Measurements from ENCODE around the gene GDPD5. TPM values are rescaled to one million over a fixed set of nuclear protein-coding genes. Genes with fewer than 3 reads are reported as not detected.

The GDPD5 gene
- total and polyA plus RNA-seq, 2 donors (not counting 3 experiments of a cell fraction or from before 2014, with no cell fraction given): 60.2 to 79.2 TPM

DNA sequence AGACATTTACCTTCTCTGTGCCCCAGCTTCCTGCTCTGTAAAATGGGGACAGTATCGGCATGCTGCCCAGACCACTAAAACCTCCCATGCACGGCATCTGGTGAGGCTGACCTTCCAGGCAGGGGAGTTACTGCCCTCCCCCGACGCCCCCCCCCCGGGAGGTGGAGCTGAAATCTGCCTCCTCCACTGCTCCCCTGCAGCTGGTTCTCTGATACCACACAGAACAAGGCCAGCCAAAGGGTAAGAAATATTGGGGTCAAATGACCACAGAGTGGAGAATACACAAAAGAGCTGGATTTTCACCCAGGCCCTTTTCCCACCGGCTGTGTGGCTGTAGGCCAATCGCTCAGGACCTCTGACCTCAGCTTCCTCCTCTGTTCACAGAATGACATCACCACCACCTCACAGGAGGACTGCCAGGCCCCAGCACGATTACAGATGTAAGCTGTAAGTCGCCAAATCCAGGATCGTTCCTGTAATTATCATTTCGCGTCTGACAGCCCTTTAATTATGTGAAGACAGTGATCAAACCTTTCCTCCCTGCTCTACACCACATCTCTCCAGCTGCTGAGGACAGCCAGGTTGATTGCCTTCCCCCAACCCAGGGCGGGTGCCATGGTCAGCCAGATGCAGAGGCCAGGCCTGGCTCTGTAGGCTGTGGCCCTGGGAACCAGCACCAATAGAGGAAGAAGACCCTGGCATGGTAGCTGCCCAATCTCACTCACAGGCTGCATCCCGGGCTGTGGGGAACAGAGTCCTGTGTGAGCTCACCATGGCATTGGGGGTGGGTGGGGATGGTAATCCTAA is 57.0 kb downstream of the GDPD5 start:
- TF ChIP-seq POLR2AphosphoS5 (IDR thresholded peaks at IDR 0.05; ENCODE audit: insufficient read depth, low read depth, low read length) (peak; percentile 59), EZH2 (IDR thresholded peaks at IDR 0.05; ENCODE audit: borderline replicate concordance, low read depth, low read length, severe bottlenecking) (no peak), FOS (IDR thresholded peaks at IDR 0.05; ENCODE audit: borderline replicate concordance, insufficient read depth, low read length) (no peak), MYC (IDR thresholded peaks at IDR 0.05; ENCODE audit: low read depth, low read length) (no peak), GATA2 (IDR thresholded peaks at IDR 0.05; ENCODE audit: insufficient read depth, insufficient read length, low read depth, low read length) (no peak), JUN (IDR thresholded peaks at IDR 0.05; ENCODE audit: borderline replicate concordance, insufficient read depth, insufficient read length, low read depth) (peak; percentile 75), POLR2A (IDR thresholded peaks at IDR 0.05; ENCODE audit: low read depth, low read length) (peak; percentile 41)
- TF ChIP-seq, protein P1, sequence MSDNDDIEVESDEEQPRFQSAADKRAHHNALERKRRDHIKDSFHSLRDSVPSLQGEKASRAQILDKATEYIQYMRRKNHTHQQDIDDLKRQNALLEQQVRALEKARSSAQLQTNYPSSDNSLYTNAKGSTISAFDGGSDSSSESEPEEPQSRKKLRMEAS (IDR thresholded peaks at IDR 0.05; ENCODE audit: insufficient read depth, insufficient read length): no peak
- TF ChIP-seq, protein P2, sequence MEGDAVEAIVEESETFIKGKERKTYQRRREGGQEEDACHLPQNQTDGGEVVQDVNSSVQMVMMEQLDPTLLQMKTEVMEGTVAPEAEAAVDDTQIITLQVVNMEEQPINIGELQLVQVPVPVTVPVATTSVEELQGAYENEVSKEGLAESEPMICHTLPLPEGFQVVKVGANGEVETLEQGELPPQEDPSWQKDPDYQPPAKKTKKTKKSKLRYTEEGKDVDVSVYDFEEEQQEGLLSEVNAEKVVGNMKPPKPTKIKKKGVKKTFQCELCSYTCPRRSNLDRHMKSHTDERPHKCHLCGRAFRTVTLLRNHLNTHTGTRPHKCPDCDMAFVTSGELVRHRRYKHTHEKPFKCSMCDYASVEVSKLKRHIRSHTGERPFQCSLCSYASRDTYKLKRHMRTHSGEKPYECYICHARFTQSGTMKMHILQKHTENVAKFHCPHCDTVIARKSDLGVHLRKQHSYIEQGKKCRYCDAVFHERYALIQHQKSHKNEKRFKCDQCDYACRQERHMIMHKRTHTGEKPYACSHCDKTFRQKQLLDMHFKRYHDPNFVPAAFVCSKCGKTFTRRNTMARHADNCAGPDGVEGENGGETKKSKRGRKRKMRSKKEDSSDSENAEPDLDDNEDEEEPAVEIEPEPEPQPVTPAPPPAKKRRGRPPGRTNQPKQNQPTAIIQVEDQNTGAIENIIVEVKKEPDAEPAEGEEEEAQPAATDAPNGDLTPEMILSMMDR (IDR thresholded peaks at IDR 0.05; ENCODE audit: extremely low read depth in 1 of 2, insufficient read depth in 1 of 2, low read depth in 1 of 2, low read length in 2 of 2): no peak
- intact Hi-C loops (cut with micrococcal nuclease) (loop anchor here (1.0 to 5.0 kb wide), 3 partner anchors 22 to 359 kb away; no protein-coding TSS in a partner anchor), dilution Hi-C loops (cut with MboI; ENCODE audit: extremely low pct_ligation_motif_present, low sequenced_read_pairs) (no loop called here)
- Histone ChIP-seq H3K36me3 (ENCODE audit: control insufficient read depth in 2 of 2, extremely low read depth in 1 of 2, insufficient read depth in 2 of 2, low read length in 2 of 2) (peaks cover 0 to 6% of the 10 kb centered on the region in 2 experiments), H3K79me2 (ENCODE audit: control insufficient read depth, insufficient read depth, low read length) (no peaks in the 10 kb centered on the region), H3K4me3 (replicated peaks in 1 of 3; ENCODE audit: insufficient read depth in 1 of 3, low read depth in 1 of 3, low read length in 3 of 3) (no peak overlapping the region), H3K9ac (replicated peaks; ENCODE audit: extremely low read depth, insufficient read depth, low read length) (no peak overlapping the region), H3K9me1 (replicated peaks; ENCODE audit: control insufficient read depth, extremely low read depth, insufficient read depth, low read length) (no peaks in the 10 kb centered on the region), H3K4me1 (ENCODE audit: control insufficient read depth, extremely low read depth, insufficient read depth, low read length) (peaks cover 60% of the 10 kb centered on the region), H3K27me3 (ENCODE audit: control insufficient read depth in 2 of 2, insufficient read depth in 2 of 2, low read length in 2 of 2) (no peaks in the 10 kb centered on the region), H3K9me3 (replicated peaks; ENCODE audit: control insufficient read depth, insufficient read depth, low read length) (no peaks in the 10 kb centered on the region), H4K20me1 (replicated peaks; ENCODE audit: control insufficient read depth, extremely low read depth, insufficient read depth, low read length) (no peaks in the 10 kb centered on the region), H2AFZ (ENCODE audit: low read depth, low read length) (no peak overlapping the region), H3K4me2 (ENCODE audit: insufficient read depth, low read length) (peak overlapping the region; percentile 28), H3K27ac (ENCODE audit: insufficient read depth, low read depth, low read length) (peak overlapping the region; percentile 56)
- BruUV-seq (replicated peaks): no TSS peak
- peak; percentile 97 for DNase-seq (ENCODE audit: low read depth, low spot score)
- ChIA-PET CTCF (interaction anchor here (0.7 to 3.7 kb wide), 13 partner anchors 9 to 237 kb away, joined by 3 to 40 read pairs (median 4); partner anchors contain the start of gene GDPD5), POLR2A (interaction anchor here (0.6 to 1.3 kb wide), 3 partner anchors 56 to 95 kb away, joined by 3 to 4 read pairs (median 3); no protein-coding TSS in a partner anchor)
- peak; percentile 100 for FAIRE-seq

Data from endothelial cell of umbilical vein (primary cell).